GM12878 (cell line): Measurements from ENCODE around the gene TPGS1. TPM values are rescaled to one million over a fixed set of nuclear protein-coding genes. Genes with fewer than 3 reads are reported as not detected.

Source experiments
- ATF7 ChIP-seq: fragments of 450-650 bp; IDR thresholded peaks from 2 replicates; pipeline ENCODE4 v1.6.1; 2016; ENCODE audit warnings: low read depth, mild to moderate bottlenecking
- BHLHE40 ChIP-seq, 2 experiments: fragments of 450-650 bp in 1 of 2; IDR thresholded peaks; 2 replicates each; pipeline ENCODE4 v1.6.1; 2011 to 2017; ENCODE audit warnings: low read depth in 2 of 2, borderline replicate concordance in 1 of 2, improper control_type of control experiment in 1 of 2, low read length in 1 of 2, mild to moderate bottlenecking in 1 of 2
- CEBPB ChIP-seq, 2 experiments: fragments of 150-350 bp in 1 of 2; IDR thresholded peaks; 2 replicates each; pipeline ENCODE4 v1.6.1; 2012 to 2014; ENCODE audit warnings: low read depth in 2 of 2, low read length in 2 of 2, borderline replicate concordance in 1 of 2, inconsistent platforms in 1 of 2
- CREM ChIP-seq: IDR thresholded peaks from 2 replicates; pipeline ENCODE4 v1.6.1; 2014; ENCODE audit warnings: antibody characterized with exemption, low read depth
- DPF2 ChIP-seq: fragments of 450-650 bp; IDR thresholded peaks from 2 replicates; pipeline ENCODE4 v1.6.1; 2017; ENCODE audit warnings: mild to moderate bottlenecking
- GABPA ChIP-seq: IDR thresholded peaks from 2 replicates; pipeline ENCODE4 v1.6.1; 2014; ENCODE audit warnings: antibody characterized with exemption, low read depth, mild to moderate bottlenecking, inconsistent platforms
- HDAC2 ChIP-seq: fragments of 200-600 bp; sonication (generic); IDR thresholded peaks from 2 replicates; pipeline ENCODE4 v1.6.1; 2017
- HDGF ChIP-seq: fragments of 450-650 bp; IDR thresholded peaks from 2 replicates; pipeline ENCODE4 v1.6.1; 2016; ENCODE audit warnings: antibody characterized with exemption
- IKZF2 ChIP-seq, 2 experiments: fragments of 450-650 bp; IDR thresholded peaks; 2 replicates each; pipeline ENCODE4 v1.6.1; 2017; ENCODE audit warnings: mild to moderate bottlenecking in 2 of 2, moderate library complexity in 2 of 2
- MTA2 ChIP-seq: fragments of 450-650 bp; IDR thresholded peaks from 2 replicates; pipeline ENCODE4 v1.6.1; 2016; ENCODE audit warnings: low read depth, mild to moderate bottlenecking, moderate library complexity
- MYB ChIP-seq: fragments of 150-350 bp; IDR thresholded peaks from 2 replicates; pipeline ENCODE4 v1.6.1; 2014; ENCODE audit warnings: mild to moderate bottlenecking, low read depth, low read length, borderline replicate concordance
- NFIC ChIP-seq: IDR thresholded peaks from 2 replicates; pipeline ENCODE4 v1.6.1; 2012; ENCODE audit warnings: low read depth, mild to moderate bottlenecking, inconsistent platforms, low read length, moderate library complexity
- NFYA ChIP-seq: IDR thresholded peaks from 2 replicates; pipeline ENCODE4 v1.6.1; 2011; ENCODE audit warnings: low read depth, mild to moderate bottlenecking, low read length, improper control_type of control experiment, borderline replicate concordance
- PML ChIP-seq: IDR thresholded peaks from 2 replicates; pipeline ENCODE4 v1.6.1; 2012; ENCODE audit warnings: low read length, inconsistent platforms
- RB1 ChIP-seq: fragments of 450-650 bp; formaldehyde crosslinking; IDR thresholded peaks from 2 replicates; pipeline ENCODE4 v1.6.1; 2017; ENCODE audit warnings: mild to moderate bottlenecking, borderline replicate concordance
- STAT1 ChIP-seq: fragments of 450-650 bp; conservative IDR thresholded peaks from 2 replicates; pipeline ENCODE4 v1.6.1; 2014; ENCODE audit warnings: antibody characterized with exemption, mild to moderate bottlenecking
- TARDBP ChIP-seq: IDR thresholded peaks from 2 replicates; pipeline ENCODE4 v1.6.1; 2016; ENCODE audit warnings: borderline replicate concordance
- ZNF384 ChIP-seq: IDR thresholded peaks from 2 replicates; pipeline ENCODE4 v1.6.1; 2012; ENCODE audit warnings: low read depth, mild to moderate bottlenecking, low read length, improper control_type of control experiment, borderline replicate concordance
- polyA plus RNA-seq, 11 experiments: library from polyadenylated mRNA; depleted of rRNA in 4 of 11; unstranded in 6 of 11; stranded (reverse) in 5 of 11; fragments of >200 nt; fragmentation: Nextera tagmentation in 4 of 11; fragmentation: Illumina TruSeq in 1 of 11; extraction: Ambion mirVana in 4 of 11; extraction: Trizol in 1 of 11; gene quantifications; 1 replicate in 1 of 11; 2 replicates in 10 of 11; pipeline versions ENCODE4 v1.2.1 to v1.2.3, GENCODE V29; 2011 to 2016; ENCODE audit warnings: inconsistent platforms in 2 of 11, missing spikeins in 2 of 11, low read depth in 1 of 11
- total RNA-seq, 4 experiments: library from RNA; depleted of rRNA in 3 of 4; stranded (reverse); fragments of >200 nt in 3 of 4; fragmentation: Illumina TruSeq in 1 of 4; extraction: Trizol in 1 of 4; gene quantifications; 2 replicates each; pipeline versions ENCODE4 v1.2.1 to v1.2.3, GENCODE V29; 2013 to 2021
- TF ChIP-seq, protein P1 (sequence below): IDR thresholded peaks from 2 replicates; pipeline ENCODE4 v1.6.1; 2011; ENCODE audit warnings: mild to moderate bottlenecking, low read depth, low read length, moderate library complexity; ENCODE audit not compliant: insufficient replicate concordance
- TF ChIP-seq, protein P2 (sequence below): IDR thresholded peaks from 2 replicates; pipeline ENCODE4 v1.6.1; 2011; ENCODE audit warnings: low read depth, low read length, improper control_type of control experiment, borderline replicate concordance
- TF ChIP-seq, protein P3 (sequence below): IDR thresholded peaks from 2 replicates; pipeline ENCODE4 v1.6.1; 2012; ENCODE audit warnings: low read depth, low read length, improper control_type of control experiment
- TF ChIP-seq, protein P4 (sequence below): fragments of 150-350 bp; IDR thresholded peaks from 2 replicates; pipeline ENCODE4 v1.6.1; 2016; ENCODE audit warnings: low read depth, low read length

Gene TPGS1
- total and polyA plus RNA-seq, 10 of the 15 experiments (the other 5 are each of a cell fraction or from before 2014, with no cell fraction given), result 0.24 to 24.7 (median 7.7) TPM; not detected in 2

DNA sequence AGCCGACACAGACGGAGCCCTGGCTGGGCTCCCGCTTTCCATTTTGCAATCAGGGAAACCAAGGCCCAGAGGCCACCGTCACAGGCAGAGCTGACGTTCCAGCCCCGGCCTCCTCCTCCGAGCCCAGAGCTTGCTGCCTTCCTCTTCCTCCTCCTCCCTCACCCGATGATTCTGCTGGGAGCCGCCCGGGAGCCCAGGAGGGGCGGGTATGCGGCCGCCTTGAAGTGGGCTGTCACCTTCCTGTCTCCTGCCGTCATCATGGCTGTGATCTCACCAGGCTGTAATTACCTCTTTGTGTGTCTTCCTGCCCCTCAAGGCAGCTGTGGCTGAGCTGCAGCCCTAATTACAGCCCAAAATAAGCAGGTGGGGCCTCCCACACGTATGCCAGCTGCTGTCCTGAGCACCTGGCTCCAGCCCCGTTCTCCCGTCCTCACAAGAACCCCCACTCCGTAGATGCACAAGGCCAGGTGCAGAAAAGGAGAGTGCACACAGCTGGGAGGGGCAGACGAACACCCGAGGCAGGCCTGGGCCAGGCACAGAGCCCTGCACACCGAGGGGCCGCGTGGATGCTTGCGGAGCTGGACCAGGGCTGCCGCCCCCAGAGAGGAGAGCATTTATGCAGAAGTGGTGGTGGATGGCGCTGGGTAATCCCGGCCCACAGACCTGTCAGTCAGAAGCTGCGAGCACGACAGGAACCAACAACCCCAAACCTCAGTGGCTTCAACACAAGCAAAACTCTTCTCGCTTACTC, 4.0 kb downstream of the TPGS1 start (continued):
- TF ChIP-seq, protein P1, sequence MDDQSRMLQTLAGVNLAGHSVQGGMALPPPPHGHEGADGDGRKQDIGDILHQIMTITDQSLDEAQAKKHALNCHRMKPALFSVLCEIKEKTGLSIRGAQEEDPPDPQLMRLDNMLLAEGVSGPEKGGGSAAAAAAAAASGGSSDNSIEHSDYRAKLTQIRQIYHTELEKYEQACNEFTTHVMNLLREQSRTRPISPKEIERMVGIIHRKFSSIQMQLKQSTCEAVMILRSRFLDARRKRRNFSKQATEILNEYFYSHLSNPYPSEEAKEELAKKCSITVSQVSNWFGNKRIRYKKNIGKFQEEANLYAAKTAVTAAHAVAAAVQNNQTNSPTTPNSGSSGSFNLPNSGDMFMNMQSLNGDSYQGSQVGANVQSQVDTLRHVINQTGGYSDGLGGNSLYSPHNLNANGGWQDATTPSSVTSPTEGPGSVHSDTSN, result peak; percentile 79
- TF ChIP-seq, protein P2, sequence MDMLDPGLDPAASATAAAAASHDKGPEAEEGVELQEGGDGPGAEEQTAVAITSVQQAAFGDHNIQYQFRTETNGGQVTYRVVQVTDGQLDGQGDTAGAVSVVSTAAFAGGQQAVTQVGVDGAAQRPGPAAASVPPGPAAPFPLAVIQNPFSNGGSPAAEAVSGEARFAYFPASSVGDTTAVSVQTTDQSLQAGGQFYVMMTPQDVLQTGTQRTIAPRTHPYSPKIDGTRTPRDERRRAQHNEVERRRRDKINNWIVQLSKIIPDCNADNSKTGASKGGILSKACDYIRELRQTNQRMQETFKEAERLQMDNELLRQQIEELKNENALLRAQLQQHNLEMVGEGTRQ, result no peak
- TF ChIP-seq IKZF2 (IDR thresholded peaks at IDR 0.05), result 0 out of 4 replicates have a peak, but pooled peaks of 1 of the 2 experiments have one; percentile 18
- TF ChIP-seq BHLHE40 (IDR thresholded peaks at IDR 0.05; ENCODE audit: borderline replicate concordance in 1 of 2, low read depth in 2 of 2, low read length in 1 of 2), result no peak
- TF ChIP-seq NFYA, result no peak
- TF ChIP-seq MTA2, result peak; percentile 55
- no peak for TF ChIP-seq PML
- TF ChIP-seq, protein P3, sequence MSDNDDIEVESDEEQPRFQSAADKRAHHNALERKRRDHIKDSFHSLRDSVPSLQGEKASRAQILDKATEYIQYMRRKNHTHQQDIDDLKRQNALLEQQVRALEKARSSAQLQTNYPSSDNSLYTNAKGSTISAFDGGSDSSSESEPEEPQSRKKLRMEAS, result no peak
- TF ChIP-seq RB1, result no peak
- TF ChIP-seq HDGF, result no peak
- no peak for TF ChIP-seq STAT1
- TF ChIP-seq TARDBP, result no peak
- no peak for TF ChIP-seq GABPA
- TF ChIP-seq CREM, result peak; percentile 84
- TF ChIP-seq MYB, result no peak
- TF ChIP-seq ATF7, result peak; percentile 50; the same call in 1 of the 2 replicates
- no peak for TF ChIP-seq ZNF384
- no peak for TF ChIP-seq CEBPB (IDR thresholded peaks at IDR 0.05; ENCODE audit: borderline replicate concordance in 1 of 2, low read depth in 2 of 2, low read length in 2 of 2)
- no peak for TF ChIP-seq HDAC2
- 0 out of 2 replicates have a peak, but pooled peaks have one; percentile 17 for TF ChIP-seq DPF2
- TF ChIP-seq NFIC, result no peak
- TF ChIP-seq, protein P4, sequence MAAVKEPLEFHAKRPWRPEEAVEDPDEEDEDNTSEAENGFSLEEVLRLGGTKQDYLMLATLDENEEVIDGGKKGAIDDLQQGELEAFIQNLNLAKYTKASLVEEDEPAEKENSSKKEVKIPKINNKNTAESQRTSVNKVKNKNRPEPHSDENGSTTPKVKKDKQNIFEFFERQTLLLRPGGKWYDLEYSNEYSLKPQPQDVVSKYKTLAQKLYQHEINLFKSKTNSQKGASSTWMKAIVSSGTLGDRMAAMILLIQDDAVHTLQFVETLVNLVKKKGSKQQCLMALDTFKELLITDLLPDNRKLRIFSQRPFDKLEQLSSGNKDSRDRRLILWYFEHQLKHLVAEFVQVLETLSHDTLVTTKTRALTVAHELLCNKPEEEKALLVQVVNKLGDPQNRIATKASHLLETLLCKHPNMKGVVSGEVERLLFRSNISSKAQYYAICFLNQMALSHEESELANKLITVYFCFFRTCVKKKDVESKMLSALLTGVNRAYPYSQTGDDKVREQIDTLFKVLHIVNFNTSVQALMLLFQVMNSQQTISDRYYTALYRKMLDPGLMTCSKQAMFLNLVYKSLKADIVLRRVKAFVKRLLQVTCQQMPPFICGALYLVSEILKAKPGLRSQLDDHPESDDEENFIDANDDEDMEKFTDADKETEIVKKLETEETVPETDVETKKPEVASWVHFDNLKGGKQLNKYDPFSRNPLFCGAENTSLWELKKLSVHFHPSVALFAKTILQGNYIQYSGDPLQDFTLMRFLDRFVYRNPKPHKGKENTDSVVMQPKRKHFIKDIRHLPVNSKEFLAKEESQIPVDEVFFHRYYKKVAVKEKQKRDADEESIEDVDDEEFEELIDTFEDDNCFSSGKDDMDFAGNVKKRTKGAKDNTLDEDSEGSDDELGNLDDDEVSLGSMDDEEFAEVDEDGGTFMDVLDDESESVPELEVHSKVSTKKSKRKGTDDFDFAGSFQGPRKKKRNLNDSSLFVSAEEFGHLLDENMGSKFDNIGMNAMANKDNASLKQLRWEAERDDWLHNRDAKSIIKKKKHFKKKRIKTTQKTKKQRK, result no peak
